H54 (cell line): Measurements from ENCODE around the gene GNAL.

ENCODE experiments used
- DNase-seq: peaks from one replicate; pipeline ENCODE4 v3.0.0; 2011; ENCODE audit warnings: low spot score, mixed read lengths; ENCODE audit not compliant: insufficient read length
- FAIRE-seq: peaks from 3 replicates; lab custom pipeline; 2011; peaks lifted over from hg19 to GRCh38; lab: Jason Lieb, UNC
- POLR2A ChIP-seq: IDR thresholded peaks from 2 replicates; pipeline ENCODE4 v1.6.1; 2011; ENCODE audit warnings: low read depth, mild to moderate bottlenecking, low read length

The GNAL gene

DNA sequence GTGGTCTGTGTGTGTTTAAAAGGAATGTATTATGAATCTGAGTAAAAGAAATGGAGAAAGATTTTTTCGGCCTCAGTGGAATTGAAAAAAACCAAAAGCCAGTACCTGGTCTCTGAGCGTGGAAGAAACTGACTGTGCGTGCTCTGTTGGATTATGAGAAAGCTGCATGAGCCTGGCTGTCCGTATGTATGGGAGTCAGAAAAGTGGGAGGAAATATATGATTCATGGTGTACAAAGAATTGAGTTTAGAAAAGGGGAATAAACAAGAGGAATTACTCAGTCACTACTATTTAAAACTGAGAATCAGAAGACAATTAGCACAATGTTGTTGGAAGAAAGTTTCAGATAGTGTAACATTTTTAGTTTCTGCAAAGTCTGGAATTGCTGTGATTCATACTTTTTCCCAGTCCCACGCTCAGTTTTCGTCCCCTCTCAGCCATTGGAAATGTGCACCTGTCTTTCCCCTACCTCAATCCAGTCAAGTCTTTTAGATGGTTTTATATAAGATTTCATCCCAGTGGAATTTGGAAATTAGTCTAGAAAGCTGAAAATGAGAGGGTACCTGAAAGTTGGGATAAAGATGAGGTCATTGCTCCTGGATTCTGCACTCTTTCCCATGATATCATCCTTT, 95.7 kb downstream of the GNAL start:
- FAIRE-seq (no peak), DNase-seq (no peak)
- no peak for TF ChIP-seq POLR2A

DNA sequence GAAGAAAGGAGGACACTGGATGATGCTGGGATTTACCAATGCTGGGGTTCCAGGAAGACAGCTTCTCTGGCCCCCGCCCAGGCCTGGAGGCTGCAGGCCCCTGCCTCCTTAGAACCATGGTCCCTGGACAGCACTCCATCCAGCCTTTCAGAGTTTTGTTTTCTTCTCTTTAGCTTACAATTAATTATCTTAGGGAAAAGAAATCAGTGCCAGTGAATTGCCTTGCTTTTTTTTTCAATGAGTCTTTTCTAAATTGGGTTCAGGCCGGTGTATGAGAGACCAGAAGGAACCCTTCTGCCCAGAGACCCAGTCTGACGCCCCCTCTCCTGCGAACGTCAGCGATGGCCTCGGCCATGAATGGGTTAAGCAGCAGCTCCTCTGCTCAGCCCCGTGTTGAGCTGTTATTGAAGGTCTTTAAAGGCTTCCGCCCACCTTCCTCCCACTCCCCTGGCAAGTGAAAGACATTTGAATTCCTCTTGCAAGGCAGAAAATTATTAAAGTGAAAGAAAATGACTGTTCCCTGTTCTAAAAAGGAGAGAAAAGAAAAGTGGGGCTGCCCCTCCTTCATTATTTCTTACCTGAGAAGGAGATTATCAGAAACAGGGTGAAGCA, 96.5 kb downstream of the GNAL start:
- FAIRE-seq (no peak), DNase-seq (no peak)
- no peak for TF ChIP-seq POLR2A

DNA sequence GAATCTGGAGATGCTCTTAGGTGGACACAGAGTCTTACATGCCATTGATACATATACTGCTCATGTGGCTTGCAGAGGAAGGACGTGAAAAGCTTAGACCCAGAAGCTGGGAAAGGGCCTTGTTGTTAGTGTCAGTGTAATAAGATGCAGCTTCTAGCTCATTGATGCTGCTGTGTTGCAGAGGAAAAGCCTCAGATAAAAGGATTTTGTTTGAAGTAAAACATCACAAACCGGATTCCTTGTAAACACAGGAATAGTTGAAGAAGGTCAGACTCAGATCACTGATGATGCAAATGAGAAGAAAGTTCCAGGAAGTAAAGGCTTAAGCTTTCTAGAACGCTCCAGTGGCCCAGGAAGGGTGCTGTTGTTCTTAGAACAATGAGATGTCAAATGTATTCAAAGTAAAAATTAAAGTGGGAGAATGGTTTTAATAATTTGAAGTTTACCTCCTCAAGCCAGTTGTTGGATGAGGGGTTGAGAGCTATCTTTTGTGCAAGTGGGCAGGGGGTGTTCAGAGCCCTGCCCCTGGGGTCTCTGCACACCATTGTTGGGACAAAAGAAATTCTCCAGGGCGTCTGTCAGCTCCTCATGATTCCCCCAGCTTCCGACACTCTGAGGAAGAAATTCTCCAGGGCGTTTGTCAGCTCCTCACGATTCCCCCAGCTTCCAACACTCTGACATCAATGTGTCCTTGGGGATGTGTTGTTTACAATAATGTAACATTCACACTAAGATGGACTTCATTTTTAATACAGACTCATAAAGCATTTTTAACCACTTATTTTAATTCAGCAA, 100.8 kb downstream of the GNAL start:
- DNase-seq, result no peak
- no peak for FAIRE-seq
- no peak for TF ChIP-seq POLR2A

DNA sequence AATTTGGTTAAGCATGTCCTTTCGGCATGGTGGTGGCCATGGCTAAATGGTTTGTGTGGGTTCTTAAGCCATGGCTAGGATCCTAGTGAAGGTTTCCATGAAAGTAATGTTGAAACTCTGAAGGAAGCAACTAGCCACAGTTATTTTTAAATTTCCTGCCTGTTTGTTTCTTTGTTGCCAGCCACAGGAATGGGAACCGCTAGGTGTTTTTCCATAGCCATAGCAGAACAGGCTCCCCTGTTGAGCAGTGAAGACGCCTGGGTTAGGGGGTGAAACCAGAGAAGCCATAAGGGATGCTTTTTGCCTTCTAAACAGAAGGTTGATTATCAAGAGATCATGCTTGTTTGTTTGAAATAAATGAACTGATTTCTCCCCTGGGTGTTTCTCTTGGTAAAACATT, 102.1 kb downstream of the GNAL start:
- DNase-seq, result no peak
- FAIRE-seq, result no peak
- no peak for TF ChIP-seq POLR2A

DNA sequence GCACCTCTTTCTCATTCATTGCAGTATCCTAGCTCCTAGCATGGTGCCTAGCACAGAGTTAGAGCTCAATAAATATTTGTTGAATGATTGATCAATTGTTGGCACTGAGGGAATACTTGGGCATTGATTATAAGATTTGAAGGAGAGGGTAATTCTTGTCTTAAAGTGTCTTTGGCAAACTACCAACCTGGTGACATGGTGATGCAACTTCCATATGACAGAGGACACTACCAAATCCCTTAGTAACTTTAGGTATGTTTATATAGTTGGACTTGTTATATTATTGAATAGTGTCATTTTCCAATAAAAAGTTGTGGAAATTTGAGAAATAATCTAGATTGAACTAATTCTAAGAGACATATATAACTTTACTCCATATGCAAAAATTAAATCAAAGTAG, 103.6 kb downstream of the GNAL start:
- DNase-seq (no peak), FAIRE-seq (no peak)
- TF ChIP-seq POLR2A, result no peak

DNA sequence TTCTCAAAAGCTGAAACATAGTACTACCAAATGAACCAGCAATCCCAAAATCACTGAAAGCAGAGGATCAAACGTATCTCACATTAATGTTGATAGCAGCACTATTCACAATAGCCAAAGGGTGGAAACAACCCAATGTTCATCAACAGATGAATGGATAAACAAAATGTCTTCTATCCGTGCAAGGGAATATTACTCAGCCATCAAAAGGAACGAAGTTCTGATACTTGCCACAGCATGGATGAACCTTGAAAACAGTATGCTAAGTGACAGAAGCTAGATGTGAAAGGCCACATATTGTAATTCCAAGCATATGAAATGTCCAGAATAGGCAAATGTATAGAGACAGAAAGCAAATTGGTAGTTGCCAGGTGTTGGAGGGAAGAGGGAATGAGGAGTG, 105.1 kb downstream of the GNAL start:
- FAIRE-seq (no peak), DNase-seq (no peak)
- no peak for TF ChIP-seq POLR2A

DNA sequence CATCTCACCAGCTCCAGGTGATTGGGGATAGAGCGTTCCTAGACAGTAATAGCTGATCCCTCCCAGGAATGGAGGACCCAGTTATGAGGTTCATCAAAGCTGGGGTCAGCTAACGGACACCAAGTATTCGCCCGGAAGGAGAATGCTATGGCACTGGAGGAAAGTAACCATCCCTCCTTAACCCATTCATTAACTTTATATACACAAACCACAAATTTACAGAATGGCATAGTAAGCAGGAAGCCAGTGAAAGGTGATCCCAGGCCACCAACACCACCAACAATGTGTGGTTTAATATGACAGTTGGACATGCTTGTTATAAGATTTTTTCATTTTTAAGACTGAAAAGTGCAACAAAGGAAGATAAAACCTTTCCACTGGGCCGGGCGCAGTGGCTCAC, 106.9 kb downstream of the GNAL start:
- no peak for DNase-seq
- TF ChIP-seq POLR2A, result no peak
- FAIRE-seq, result no peak

DNA sequence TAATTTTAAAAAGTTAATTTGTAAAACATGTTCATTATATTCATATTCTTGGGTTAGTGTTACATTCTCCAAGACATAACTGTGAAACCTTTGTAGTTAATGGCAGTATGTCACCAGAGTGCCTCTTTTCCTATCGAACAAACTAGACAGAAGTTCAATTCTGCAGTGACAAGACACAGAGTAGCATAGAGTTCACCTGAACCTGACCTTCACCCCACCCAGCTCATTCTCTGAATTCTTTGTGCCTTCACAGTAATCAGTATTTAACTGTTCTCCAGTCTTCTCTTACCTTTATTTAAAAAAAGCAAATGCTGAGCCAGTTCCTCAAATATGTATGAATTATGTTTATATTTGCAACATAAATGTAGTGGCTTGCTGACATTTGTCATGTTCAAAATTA, 109.2 kb downstream of the GNAL start:
- FAIRE-seq (no peak), DNase-seq (no peak)
- TF ChIP-seq POLR2A, result no peak

DNA sequence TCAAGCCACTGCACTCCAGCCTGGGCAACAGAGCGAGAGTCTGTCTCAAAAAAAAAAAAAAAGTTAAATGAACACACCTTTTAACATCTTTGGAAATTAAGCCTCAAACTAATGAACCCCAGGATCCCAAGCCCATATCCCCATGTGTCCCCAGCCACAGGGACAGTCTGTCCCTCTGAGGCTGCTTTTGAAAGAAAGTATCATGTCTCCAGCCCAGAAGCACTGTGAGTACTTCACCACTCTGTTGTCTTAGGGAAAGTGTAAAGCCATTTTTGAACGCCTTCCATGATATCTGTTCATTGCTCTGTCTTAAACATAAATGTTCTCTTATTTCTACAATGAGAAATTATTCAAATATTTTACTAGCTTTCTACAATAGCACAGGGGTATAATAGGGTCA, 110.0 kb downstream of the GNAL start:
- DNase-seq, result no peak
- no peak for TF ChIP-seq POLR2A
- FAIRE-seq, result no peak

DNA sequence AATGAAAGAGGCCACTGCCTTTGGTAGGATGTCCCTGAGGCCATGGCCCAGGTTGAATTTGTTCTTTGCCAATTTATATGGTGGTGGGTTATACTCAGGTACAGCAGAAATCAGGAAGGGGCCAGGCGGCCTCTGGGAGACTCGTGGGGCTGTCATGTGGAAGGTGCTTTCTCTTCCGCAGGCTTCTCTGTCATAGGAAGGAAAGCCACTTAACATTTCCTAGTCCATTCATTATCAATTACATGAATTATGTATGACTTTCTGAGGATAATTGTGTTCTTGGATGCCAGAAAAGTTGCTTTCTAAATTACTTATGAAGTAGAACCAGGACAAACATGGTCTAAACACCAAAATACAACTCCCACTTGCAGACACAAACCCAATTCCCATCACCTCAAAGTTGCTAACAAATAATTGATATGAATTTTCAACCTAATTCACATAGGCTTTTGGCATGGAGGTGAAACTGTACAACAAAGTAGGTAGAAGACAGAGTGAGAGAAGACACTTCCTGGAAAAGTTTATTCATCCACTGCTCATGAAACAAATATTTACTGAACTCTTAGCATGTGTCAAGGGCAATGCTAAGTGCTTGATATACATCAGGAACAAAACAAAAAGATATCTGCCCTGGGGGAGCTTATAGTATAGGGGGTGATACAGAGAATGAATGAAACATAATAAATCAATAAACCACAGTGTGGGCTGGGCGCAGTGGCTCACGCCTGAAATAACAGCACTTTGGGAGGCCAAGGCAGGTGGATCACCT, 111.7 kb downstream of the GNAL start:
- FAIRE-seq (no peak), DNase-seq (no peak)
- no peak for TF ChIP-seq POLR2A

DNA sequence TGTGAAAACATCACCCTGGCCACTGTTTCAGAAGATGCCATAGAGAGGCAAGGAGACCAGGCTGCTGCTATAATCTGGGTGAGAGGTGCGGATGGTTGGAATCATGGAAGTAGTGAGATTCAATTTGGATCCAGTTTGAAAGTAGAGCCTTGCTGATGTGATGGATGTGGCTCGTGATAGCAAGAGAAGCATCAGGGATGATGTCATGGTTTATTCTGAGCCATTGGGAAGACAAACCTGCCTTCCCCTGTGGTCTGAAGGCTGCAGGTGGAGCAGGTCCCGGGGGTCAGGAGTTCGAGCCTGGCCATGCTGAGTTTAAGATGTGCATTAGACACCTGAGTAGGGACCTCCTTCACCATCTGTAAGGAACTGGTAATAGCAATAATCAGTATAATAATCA, 112.5 kb downstream of the GNAL start:
- FAIRE-seq (no peak), DNase-seq (no peak)
- no peak for TF ChIP-seq POLR2A

DNA sequence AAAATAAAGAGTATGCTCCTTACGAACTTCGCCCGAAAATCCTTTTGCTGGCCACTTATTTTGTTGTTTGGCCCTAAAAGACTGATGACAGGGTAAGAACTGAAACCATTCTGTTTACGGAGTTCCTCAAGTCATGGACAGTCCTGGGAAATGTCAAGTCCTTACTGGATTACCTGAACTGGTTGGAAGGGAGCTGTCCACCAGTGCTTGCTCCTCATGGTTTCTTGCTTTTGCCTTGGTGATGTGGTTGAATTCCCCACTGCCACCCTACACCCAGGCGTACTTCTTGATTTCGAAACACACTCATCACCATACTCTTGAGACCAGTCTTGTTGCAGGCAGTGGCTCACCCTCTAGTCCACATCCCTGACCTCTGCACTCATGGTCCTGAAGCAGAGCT, 113.1 kb downstream of the GNAL start:
- no peak for FAIRE-seq
- no peak for TF ChIP-seq POLR2A
- DNase-seq, result no peak

DNA sequence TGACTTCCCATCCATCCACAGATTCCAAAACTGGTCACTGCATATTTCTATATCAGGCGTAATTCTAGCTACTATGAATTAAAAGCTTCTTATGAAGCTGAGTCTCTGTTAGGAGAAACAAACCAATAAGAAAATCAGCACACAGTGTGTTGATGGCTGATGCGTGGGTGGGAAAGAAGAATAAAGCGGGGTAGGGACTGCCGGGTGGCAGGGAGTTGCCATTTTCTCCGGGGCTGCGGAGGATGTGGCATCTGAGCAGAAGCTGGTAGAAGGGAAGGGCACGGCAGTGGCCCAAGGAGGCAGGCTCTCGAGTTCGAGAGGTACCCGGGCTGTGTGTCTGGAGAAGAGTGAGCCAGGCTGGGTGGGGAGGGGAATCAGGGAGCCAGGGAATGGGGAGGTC, 113.5 kb downstream of the GNAL start:
- TF ChIP-seq POLR2A, result no peak
- FAIRE-seq (no peak), DNase-seq (no peak)

DNA sequence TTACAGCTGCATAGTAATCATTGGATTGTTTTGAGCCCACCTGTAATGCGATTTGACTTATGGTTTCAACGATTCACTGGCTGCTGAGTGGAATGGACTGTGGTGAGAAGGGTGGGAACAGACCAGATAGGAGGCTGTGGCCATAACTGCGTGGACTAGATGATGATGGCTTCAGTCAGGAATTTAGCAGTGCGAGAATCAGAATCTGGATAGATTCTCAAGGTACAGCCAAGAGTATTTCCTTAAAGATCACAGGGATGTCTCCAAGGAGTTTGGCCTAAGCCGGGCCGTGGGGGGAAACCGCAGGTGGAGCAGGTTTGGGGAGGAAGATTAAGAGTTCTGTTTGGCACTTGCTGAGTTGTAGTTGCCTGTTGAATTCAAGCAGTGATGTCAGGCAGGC, 118.2 kb downstream of the GNAL start:
- DNase-seq (no peak), FAIRE-seq (no peak)
- TF ChIP-seq POLR2A, result no peak
